GM12864 (cell line): Measurements from ENCODE around the gene C1GALT1C1L.
"Not testable (repeated sequence)": the region's sequence is repeated elsewhere in the genome, so short reads cannot be mapped to it uniquely, and the experiment has no call there.

Experiments used
- DNase-seq: peaks from one replicate; pipeline ENCODE4 v3.0.0-alpha.2; 2011; ENCODE audit warnings: low read depth
- H3K4me3 ChIP-seq: 2 replicates; pipeline ENCODE4 v1.5.1; 2011; ENCODE audit warnings: mild to moderate bottlenecking, low read depth, low read length, control low read depth
- TF ChIP-seq, protein P1 (sequence below): IDR thresholded peaks from 2 replicates; pipeline ENCODE4 v1.5.1; 2011; ENCODE audit warnings: low read depth, mild to moderate bottlenecking, moderate library complexity, low read length, control low read depth, inconsistent platforms; ENCODE audit errors: missing control alignments

The C1GALT1C1L gene

GRCh38 chr2:43714164-43714563 is 37.9 kb upstream of the C1GALT1C1L start:
- DNase-seq: no peak
- TF ChIP-seq, protein P1, sequence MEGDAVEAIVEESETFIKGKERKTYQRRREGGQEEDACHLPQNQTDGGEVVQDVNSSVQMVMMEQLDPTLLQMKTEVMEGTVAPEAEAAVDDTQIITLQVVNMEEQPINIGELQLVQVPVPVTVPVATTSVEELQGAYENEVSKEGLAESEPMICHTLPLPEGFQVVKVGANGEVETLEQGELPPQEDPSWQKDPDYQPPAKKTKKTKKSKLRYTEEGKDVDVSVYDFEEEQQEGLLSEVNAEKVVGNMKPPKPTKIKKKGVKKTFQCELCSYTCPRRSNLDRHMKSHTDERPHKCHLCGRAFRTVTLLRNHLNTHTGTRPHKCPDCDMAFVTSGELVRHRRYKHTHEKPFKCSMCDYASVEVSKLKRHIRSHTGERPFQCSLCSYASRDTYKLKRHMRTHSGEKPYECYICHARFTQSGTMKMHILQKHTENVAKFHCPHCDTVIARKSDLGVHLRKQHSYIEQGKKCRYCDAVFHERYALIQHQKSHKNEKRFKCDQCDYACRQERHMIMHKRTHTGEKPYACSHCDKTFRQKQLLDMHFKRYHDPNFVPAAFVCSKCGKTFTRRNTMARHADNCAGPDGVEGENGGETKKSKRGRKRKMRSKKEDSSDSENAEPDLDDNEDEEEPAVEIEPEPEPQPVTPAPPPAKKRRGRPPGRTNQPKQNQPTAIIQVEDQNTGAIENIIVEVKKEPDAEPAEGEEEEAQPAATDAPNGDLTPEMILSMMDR: no peak
- no peak overlapping the region for H3K4me3 ChIP-seq

- DNase-seq: no peak
- TF ChIP-seq, protein P1: no peak
- no peak overlapping the region for H3K4me3 ChIP-seq
Measured at GRCh38 chr2:43710866-43711265, 34.6 kb upstream of the C1GALT1C1L start.

GRCh38 chr2:43708891-43709290 is 32.7 kb upstream of the C1GALT1C1L start:
- TF ChIP-seq, protein P1: no peak
- no peak for DNase-seq
- H3K4me3 ChIP-seq: no peak overlapping the region

GRCh38 chr2:43708178-43708577 is 31.9 kb upstream of the C1GALT1C1L start:
- TF ChIP-seq, protein P1: no peak
- no peak for DNase-seq
- no peak overlapping the region for H3K4me3 ChIP-seq

DNA sequence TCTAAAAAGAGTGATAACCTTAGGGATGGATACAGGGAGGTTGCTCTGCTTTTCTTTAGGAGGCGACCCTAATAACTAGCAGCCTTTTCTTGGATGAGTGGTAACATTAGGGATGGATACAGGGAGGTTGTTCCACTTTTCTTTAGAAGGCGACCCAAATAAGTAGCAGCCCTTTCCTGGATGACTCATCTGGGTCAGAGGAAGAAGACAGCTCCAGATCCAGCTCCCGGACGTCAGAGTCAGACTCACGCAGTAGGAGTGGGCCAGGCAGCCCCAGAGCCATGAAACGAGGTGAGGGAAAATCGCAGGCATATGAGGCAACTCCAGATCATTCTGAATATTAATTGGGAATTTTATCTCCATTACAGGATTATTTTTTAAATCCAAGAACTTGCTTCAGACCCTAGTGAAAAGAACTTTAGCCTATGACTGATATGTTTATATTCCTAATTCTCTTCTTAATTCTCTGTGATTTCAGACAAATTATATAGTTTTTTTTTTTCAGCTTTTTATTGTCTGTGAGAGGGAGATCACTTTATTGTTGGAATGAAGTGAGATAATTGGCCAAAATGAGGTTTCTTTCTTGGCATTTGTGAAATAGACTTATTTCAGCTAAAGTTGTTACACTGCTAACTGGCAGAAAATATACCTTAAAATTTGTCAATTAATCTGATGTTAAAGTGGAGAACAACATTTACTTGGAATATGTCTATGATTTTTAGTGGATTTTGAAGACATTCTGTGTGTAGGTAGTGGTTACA is 31.2 kb upstream of the C1GALT1C1L start:
- TF ChIP-seq, protein P1: no peak
- H3K4me3 ChIP-seq: no peak overlapping the region
- DNase-seq: no peak

GRCh38 chr2:43701111-43701510 is 24.9 kb upstream of the C1GALT1C1L start:
- no peak overlapping the region for H3K4me3 ChIP-seq
- TF ChIP-seq, protein P1: no peak
- DNase-seq: no peak

DNA sequence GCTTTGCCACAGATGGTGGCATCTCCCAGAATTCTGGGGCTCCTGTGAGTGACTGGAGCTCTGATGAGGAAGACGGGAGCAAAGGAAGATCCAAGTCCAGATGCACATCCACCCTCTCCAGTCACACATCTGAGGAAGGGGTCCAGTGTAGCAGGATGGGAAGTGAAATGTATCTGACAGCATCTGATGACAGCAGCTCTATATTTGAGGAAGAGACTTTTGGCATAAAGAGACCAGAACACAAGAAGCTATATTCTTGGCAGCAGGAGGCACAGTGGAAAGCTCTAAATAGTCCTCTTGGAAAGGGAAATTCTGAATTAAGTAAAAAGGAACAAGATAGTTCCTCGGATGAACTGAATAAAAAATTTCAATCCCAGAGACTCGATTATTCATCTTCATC is 23.5 kb upstream of the C1GALT1C1L start:
- TF ChIP-seq, protein P1: no peak
- H3K4me3 ChIP-seq: no peak overlapping the region
- DNase-seq: no peak

DNA sequence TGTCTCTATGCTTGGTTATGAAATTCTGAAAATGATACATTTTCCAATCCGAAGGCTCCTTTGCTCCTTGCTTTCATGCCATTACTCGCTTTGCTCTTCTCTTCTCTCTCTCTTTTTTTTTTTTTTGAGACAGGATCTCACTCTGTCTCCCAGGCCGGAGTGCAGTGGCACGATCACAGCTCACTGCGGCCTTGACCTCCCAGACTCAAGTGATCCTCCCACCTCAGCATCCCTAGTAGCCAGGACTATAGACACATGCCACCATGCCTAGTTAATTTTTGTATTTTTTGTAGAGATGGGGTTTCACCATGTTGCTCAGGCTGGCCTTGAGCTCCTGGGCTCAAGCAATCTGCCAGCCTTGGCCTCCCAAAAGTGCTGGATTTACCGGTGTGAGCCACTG is 21.9 kb upstream of the C1GALT1C1L start:
- not testable (repeated sequence) for DNase-seq, H3K4me3 ChIP-seq
